HG03060 (cell line): Measurements from ENCODE around the gene FBN3.

Experiments
- ATAC-seq: cut with Tn5 transposase; IDR thresholded peaks from one replicate; pipeline ENCODE4 v1.9.1; 2021; ENCODE audit warnings: low read depth, moderate number of reproducible peaks; ENCODE audit not compliant: unreplicated experiment

The FBN3 gene

DNA sequence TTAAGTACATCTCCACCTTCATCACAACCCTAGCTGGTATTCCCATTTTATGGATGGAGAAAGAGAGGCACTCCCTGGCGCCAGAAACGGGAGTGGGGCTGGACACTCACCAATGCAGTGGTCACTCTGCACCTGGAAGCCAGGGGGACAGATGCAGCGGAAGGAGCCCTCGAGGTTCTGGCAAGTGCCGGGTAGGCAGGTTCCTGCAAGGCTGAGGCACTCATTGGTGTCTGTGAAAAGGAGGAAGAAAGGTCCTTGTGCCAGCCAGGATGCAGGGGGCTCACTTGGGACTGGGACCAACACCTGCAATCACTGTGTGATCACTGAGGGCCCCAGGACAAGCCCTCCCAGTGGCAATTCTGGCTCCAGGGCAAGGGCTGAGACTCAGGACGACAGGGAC is 55.1 kb downstream of the FBN3 start:
- no peak for ATAC-seq

DNA sequence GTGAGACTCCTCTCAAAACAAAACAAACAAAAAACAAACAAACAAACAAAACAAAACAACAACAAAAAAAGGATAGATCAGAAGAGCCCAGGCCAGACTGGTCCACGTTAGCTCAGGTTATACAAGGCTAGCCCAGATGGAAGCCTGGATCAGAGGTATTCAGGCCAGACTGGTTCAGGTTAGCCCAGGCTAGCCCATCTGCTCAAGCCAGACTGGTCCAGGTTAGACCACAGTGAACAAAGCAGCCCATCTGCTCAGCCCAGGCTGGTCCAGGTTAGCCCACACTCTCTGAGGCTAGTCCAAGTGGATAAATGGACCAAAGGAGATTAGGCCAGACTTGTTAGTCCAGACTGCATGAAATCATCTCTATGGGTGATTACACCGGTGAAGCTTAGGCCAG is 55.7 kb downstream of the FBN3 start:
- no peak for ATAC-seq

DNA sequence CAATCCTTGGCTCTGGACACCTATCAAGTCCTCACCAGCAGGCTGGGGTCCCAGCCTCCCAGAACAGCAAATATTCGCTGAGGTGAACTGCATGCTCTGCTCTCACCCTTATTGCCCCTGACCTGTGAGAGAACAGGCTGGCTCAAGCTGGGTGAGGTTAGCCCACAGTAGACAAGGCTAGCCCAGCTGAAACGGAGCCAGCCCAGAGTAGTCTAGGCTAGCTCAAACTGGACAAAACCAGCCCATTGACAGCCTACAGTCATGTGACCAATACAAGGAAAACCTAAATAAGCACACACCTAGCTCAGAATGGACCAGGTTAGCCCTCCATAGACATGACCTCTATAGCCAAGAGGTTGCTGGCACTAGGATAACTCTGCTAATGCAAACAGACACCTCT is 58.4 kb downstream of the FBN3 start:
- ATAC-seq = no peak

DNA sequence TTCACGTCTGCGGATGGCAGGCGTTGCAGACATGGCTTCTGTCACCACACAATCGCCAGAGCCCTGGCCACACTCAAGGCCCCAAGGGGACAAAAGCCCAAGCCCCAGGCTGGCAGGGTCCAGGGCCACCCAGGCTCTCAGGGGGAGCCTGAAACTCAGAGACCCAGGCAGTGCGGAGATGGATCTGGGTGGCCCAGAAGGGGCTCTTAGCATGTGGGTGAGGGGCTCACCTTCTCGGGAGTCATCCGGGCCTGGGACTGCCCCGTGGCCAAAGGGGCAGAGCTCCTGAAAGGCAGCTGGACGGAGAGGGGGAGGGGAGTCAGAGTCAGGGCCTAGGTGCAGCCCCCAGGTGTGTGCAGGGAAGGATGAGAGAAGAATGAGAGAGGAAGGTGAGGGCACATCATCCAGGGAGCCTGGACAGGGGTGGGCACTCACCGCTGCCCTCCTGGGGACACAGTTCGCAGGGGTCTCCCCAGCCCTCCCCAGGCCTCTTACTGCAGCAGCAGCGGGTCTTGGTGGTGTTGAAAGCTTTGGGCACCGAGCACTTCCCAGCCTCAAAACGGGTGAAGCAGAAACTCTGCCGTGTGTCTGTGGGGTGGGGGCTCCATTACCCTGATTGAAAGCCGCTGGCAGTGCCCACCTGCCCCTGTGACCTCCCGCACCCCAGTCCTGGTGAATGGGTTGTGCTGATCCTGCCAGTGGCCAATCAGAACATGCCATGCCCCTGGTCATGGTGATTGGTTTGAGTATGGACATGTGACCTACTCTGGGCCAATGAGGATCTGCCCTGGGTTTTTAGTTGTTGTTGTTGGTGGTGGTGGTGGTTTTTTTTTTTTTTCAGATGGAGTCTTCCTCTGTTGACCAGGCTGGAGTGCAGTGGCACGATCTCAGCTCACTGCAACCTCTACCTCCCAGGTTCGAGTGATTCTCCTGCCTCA is 59.5 kb downstream of the FBN3 start:
- no peak for ATAC-seq

DNA sequence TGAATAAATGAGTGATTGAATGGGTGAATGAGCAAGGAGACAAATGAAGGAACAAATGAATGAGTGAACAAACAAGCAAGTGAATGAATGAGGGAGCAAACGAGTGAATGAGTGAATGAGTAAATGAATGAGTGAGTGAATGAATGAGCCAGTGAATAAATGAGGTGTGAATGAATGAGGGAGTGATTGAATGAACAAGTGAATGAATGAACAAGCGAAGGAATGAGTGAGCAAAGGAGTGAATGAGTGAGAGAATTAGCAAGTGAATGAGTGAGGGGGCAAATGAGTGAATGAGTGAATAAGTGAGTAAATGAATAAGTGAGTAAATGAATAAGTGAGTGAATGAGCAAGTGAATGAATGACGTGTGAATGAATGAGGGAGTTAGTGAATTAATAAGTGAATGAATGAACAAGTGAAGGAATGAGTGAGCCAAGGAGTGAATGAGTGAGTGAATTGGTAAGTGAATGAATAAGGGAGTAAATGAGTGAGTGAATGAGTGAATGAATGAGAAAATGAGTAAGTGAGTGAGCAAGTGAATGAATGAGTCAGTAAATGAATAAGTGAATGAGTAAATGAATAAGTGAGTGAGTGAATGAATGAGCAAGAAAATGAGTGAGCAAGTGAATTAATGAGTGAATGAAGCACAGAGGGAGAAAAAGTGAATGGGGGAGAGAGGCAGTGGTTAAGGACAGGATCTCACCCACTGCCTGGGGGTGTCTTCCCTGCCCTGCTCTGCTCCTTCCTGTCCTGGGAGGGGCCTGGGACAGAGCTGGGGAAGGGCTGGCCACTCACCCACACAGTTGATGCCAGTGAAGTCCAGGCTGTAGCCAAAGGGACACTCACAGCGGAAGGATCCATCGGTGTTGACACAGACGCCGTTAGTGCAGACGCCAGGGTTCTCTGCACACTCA is 60.4 kb downstream of the FBN3 start:
- no peak for ATAC-seq

DNA sequence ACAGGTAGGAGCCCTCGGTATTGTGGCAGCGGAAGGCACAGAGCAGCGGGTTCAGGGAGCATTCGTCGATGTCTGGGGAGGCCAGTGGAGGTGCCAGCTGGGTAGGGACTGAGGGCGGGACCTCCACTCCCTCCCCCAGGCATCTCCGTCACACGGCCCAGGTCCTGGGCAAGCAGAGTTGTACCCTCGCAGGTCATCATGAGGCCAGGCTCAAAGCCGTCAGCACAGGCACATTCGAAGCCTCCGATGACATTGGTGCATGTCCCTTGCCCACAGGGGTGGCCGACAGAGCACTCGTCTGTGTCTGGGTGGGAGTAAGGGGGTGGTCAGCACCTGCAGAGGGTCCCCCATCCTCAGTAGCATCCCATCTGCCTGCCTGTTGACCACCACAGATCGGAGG is 61.5 kb downstream of the FBN3 start:
- no peak for ATAC-seq

DNA sequence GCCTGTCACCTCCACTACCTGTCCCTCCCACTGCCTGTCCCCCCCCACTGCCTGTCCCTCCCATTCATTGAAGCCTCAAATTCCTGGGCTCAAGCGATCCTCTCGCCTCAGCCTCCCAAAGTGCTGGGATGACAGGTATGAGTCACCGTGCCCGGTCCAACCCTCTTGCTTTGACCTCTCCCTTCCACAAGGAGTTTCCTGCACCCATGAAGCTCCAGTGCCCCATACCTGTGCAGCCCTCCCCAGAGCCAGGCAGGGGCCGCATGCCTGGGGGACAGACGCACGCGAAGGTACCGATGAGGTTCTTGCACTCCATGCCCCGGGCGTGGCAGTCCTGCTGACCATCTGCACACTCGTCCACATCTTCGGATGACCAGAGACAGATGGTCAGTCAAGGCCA is 62.5 kb downstream of the FBN3 start:
- ATAC-seq = no peak

DNA sequence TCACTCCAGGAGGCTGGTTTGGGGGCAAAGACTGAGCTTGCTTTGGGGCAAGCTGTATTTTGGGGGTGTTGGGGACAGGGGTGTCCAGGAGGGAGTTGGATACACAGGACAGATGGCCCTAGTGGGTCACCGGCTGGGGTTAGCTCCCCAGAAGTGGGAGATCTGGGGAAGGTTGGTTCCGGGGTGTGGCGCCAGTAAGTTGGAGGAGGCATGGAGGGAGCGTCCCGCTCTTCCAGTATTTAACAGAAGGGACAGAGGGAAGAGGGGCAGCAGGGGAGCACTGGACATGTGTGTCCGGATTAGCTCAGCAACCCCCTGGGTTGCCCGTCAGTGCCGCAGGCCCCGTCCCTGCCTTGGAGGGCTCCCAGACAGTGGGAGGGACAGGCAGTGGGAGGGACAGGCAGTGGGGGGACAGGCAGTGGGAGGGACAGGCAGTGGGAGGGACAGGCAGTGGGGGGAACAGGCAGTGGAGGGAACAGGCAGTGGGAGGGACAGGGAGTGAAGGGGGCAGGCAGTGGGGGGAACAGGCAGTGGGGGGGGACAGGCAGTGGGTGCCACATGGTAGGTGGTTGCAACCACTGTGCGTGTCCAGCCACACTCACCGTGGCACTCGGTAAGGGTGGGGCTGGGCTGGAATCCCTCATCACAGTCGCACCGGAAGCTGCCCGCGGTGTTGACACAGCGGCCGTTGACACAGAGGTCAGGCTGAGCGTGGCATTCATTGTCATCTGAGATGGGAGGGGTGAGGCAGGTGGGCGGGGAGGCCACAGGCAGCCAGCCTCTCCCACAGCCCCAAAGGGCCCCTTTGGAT is 63.6 kb downstream of the FBN3 start:
- ATAC-seq = no peak

DNA sequence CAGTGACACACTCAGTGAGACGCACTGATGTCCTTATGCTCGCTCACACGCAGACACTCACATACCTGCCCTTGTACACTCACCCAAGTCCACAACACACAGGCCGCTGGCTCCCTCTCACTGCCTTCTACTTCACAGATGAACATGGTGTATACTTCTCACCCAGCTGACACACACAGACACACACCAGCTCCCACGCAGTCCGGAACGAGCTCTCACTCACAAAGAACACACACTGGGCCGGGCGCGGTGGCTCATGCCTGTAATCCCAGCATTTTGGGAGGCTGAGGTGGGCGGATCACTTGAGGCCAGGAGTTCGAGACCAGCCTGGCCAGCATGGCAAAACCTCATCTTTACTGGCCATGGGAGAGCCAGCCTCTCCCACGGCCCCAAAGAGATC is 65.2 kb downstream of the FBN3 start:
- no peak for ATAC-seq

DNA sequence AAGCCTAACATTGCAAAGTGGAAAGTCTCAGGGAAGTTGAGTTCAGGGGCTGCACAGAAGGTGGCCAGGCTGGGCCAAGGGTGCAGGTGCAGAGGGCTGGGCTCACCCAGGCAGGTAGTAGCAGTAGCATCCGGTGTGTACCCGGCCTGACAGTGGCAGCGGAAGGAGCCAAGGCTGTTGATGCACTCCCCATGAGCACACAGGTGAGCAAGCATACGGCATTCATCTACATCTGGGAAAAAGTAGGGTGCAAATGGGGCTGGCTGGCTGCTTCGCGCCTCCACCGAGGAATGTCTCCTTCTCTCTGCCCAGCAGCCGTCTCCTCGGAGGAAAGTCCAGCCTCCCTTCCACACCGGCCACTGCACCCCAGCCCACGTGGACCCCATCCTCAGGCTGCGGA is 66.3 kb downstream of the FBN3 start:
- ATAC-seq = no peak

DNA sequence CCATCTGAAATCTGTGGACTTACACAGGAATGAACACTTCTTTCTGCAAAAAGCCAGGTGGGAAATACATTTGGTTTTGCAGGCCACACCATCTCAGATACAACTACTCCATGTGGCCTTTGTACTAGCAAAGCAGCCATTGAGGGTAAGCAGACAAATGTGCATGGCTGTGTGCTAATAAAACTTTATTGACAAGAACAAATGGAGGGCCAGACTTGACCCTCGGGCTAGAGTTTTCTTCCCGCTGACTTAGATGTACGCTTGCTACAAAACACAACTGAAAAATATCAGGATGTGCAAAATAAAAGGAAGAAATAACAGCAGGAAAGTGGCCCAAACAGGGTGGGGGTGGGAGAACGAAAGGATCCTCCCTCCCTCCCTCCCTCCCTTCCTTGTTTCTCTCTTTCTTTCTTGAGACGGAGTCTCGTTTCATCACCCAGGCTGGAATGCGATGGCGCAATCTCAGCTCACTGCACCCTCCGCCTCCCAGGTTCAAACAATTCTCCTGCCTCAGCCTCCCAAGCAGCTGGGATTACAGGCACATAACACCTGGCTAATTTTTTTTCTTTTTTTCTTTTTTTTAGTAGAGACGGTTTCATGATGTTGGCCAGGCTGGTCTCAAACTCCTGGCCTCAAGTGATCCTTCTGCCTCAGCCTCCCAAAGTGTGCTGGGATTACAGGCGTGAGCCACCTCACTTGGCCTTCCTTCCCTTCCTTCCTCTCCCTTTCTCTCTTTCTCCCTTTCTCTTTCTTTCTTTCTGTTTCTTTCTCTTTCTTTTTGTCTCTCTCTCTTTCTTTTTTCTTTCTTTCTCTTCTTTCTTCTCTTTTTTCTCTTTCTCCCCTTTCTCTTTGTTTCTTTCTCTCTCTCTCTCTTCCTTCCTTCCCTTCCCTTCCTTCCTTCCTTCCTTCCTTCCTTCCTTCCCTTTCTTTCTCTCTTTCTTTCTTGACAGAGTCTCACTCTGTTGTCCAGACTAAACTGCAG is 67.5 kb downstream of the FBN3 start:
- no peak for ATAC-seq

DNA sequence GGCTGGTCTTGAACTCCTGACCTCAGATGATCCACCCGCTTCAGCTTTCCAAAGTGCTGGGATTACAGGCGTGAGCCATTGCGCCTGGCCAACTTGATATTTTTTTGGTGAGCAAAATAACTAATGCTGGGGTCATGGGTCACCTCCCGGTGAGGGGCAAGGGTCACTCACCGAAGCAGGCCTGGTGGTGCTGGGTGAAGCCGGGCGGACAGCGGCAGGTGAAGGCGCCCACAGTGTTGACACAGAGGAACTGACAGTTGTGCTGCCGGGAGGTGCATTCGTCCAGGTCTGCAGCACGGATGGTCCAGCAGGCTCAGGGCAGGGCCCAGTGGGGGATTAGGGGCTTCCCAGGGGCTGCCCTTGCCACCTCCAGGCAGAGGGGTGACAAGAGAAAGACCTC is 68.6 kb downstream of the FBN3 start:
- no peak for ATAC-seq

DNA sequence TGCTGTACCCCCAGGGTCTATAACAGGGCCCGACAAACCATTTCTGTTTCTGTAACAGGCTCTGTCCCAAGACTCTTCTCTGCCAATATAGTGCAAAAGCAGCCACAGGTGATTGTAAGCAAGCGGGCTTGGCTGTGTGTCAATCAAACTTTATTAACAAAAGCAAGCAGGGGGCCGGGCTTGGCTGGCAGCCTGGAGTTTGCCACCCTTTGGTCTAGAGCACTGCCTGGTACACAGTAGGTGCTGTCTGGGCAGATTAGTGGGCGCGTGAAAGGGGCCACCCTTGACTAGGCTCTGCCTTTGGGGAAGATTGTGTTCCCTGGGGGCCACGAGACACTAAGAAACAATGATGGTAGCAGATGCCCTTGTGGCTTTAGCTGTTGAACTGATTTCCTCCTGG is 69.4 kb downstream of the FBN3 start:
- ATAC-seq = no peak

DNA sequence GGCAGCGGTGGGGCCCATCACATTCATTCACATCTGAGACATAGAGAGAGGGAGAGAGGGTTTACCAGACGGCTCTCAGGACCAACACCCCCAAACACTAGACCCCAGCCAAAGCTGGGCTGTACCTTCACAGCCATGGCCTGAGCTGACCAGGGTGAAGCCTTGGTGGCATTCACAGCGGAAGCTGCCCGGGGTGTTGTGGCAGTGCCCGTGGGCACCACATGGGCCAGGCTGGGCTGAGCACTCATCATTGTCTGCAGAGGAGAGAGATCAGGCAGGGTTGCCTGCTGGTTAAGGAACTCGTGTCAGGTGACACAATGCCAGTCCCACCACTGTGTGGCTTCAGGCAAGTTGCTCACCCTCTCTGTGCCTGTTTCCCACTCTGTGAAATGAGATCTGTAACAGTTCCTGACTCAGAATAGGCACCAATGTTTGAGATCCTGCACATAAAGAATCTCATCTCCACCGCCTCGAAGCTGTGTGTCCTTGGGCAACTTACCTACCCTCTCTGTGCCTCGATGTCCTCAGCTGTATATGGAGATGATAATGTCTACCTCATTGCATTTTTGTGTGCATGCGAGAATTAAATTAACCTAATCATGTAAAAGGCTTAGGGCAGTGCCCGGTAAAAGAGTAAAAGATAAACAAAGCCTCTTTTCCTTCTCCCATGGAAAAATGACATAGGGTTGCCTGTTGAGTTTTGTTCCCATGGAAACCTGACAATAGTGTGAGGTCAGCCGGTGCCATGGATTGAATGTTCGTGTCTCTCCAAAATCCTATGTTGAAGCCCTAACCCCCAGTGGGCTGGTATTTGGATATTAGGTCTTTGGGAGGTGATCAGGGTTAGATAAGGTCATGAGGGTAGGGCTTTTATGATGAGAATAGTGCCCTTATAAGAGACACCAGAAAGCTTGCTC is 74.0 kb downstream of the FBN3 start:
- no peak for ATAC-seq

DNA sequence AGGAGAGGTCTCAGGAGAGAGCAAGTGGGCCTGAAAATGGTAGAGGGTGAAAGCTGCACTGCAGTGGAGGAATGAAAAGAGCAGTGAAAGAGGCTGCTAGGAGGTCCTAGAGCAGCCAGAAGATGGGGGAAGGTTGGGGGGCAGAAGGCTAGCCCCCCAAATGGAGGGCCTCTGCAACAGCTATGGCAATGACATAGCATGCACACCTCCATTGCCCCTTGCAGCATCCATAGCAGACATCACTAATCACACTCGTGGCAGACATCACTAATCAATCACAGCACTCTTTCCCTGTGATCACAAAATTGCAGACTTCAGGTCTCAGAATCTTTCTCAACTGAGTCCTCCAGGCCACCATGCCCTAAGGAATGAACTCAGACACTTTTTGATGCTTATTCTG is 74.9 kb downstream of the FBN3 start:
- no peak for ATAC-seq

DNA sequence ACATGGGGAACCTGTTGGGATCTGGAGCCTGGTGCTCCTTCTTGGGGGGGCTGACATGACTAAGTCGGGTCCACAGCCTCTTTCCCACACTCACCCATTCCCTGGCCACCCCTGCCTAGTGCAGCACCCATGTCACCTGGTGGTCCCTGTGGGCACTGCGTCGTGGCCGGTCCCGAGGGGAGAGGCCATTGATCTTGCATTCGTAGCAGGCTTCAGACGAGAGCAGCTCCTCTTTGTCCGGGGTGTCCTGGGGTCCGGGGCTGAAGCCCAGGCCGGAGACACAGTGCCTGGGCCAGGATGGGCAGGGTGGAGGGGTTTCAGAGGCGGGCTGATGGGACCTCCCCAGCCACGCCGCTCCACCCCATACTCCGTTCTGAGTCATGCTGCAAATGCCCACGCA is 77.5 kb downstream of the FBN3 start:
- ATAC-seq = no peak

DNA sequence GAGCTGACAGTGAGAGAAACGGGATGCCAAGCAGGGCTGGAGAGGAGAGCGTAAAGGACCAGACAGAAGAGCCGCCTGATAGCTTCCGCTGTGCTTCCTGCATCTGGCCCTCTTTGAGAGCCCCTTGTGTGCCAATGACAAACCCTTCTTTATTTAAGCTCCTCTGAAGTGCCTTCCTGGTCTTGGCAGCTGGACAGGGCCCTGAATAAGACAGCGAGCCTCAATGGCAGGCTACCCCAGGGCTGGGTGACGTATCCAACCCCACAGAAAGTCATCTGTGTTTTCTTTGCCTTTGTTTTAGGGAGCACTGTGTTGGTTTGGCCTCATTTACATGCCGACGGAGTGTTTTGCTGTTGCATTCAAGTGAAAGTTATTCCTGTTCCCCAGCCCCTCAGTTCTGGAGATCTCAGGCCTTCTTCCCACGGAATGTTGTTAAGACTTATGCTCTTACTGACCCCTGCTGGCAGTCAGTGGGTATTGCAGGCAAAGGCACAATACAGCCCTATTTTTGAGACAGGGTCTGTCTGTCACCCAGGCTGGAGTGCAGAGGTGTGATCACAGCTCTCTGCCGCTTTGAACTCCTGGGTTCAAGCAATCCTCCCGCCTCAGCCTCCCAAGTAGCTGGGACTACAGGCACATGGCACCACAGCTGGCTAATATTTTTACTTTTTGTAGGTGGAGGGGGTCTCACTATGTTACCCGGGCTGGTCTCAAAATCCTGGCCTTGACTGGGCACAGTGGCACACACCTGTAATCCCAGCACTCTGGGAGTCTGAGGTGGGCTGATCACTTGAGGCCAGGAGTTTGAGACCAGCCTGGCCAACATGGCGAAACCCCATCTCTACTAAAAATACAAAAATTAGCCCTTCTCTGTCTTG is 80.1 kb downstream of the FBN3 start:
- ATAC-seq = no peak

DNA sequence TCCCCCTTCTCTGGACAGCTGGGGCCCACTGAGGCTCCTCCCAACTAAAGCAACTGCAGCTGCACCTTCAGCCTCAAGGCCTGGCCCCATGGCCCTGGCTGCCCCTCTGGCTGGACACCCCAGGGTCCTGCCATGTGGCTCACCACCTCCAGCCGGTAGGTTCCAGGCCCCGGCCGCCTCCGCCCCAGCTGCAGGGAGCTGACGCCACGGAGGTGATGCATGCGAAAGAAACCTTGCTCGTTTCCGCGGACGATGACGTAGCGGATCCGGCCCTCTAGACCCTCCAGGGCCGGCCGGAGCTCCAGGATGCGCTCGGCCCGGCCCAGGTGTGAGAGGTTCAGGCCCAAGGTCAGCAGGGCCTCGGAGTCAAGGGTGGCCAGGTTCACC is 83.5 kb downstream of the FBN3 start:
- no peak for ATAC-seq
